Upper lobe of left lung (tissue), 6 donors: ENCODE measurements around the gene GID8. TPM values are rescaled to one million over a fixed set of nuclear protein-coding genes. Genes with fewer than 3 reads are reported as not detected.

ENCODE experiments used
- ATAC-seq, 2 donors: fragments of 200-7000 bp; cut with Tn5 transposase; one replicate each; pipeline ENCODE4 v1.9.1; 2022; ENCODE audit warnings: mild to moderate bottlenecking in 2 of 2, moderate library complexity in 2 of 2; ENCODE audit not compliant: low FRiP score in 2 of 2
- DNase-seq, 2 donors: peaks; one replicate each; pipeline ENCODE4 v3.0.0-alpha.2; 2019 to 2020
- H3K27ac ChIP-seq, 4 donors: fragments of 200-600 bp; sonication (generic); one replicate each; pipeline ENCODE4 v1.5.1; 2016 to 2019
- H3K27me3 ChIP-seq, 4 donors: fragments of 200-600 bp; sonication (generic); one replicate each; pipeline ENCODE4 v1.5.1; 2017 to 2019
- H3K36me3 ChIP-seq, 4 donors: fragments of 200-600 bp; sonication (generic); one replicate each; pipeline ENCODE4 v1.5.1; 2016 to 2019
- H3K4me1 ChIP-seq, 4 donors: fragments of 200-600 bp; sonication (generic); one replicate each; pipeline ENCODE4 v1.5.1; 2018 to 2019
- H3K4me3 ChIP-seq, 4 donors: fragments of 200-600 bp; sonication (generic); one replicate each; pipeline ENCODE4 v1.5.1; 2017 to 2019; ENCODE audit warnings: mild to moderate bottlenecking in 2 of 4, moderate library complexity in 1 of 4
- H3K9me3 ChIP-seq, 4 donors: fragments of 200-600 bp; sonication (generic); one replicate each; pipeline ENCODE4 v1.5.1; 2018 to 2019
- CTCF ChIP-seq, 6 experiments: fragments of 450-650 bp in 4 of 6; fragments of 200-600 bp in 2 of 6; sonication (generic) in 2 of 6; IDR thresholded peaks; one replicate each; pipeline ENCODE4 v1.5.1; 2016 to 2019; ENCODE audit warnings: antibody characterized with exemption in 6 of 6
- EP300 ChIP-seq, 4 donors: sonication (generic); formaldehyde crosslinking; IDR thresholded peaks; one replicate each; pipeline ENCODE4 v1.5.1; 2017; ENCODE audit warnings: antibody characterized with exemption in 4 of 4, control low read depth in 2 of 4
- POLR2A ChIP-seq, 4 donors: fragments of 450-650 bp; IDR thresholded peaks; one replicate each; pipeline ENCODE4 v1.5.1; 2016 to 2017; ENCODE audit warnings: antibody characterized with exemption in 4 of 4, mild to moderate bottlenecking in 2 of 4
- POLR2AphosphoS5 ChIP-seq, 2 donors: sonication (generic); formaldehyde crosslinking; IDR thresholded peaks; one replicate each; pipeline ENCODE4 v1.5.1; 2017; ENCODE audit warnings: antibody characterized with exemption in 2 of 2
- WGBS, 2 donors: methylation state at CpG; one replicate each; pipeline ENCODE4 v1.1.5; 2017 to 2018; 5-methylcytosine and 5-hydroxymethylcytosine counted together
- total RNA-seq, 6 donors: library from RNA; depleted of rRNA in 4 of 6; stranded (reverse); fragments of >200 nt in 4 of 6; gene quantifications; one replicate each; pipeline versions ENCODE4 v1.1.0 to v1.2.1, GENCODE V29; 2016 to 2021
- donor health status: DM: no; HTN: no; CAD: no; lungs with moderate emphysema.
- donor health status: DM: no; HTN: yes; CAD: no; lungs with severe emphysema.

The GID8 gene
- 10 to 100 TPM; 18.6 to 33.2 (median 26.3) TPM for total RNA-seq

GRCh38 chr20:62938105-62938888 lies at the start of gene GID8:
TSS of gene GID8 (plus strand) at chr20:62938147. CDS start at chr20:62941503, 3,356 bp downstream.
- Histone ChIP-seq H3K27me3 (no peaks in the 10 kb centered on the region), H3K4me3 (peak within 1 kb of the TSS; percentile 75 to 99 (median 86)), H3K9me3 (no peaks in the 10 kb centered on the region), H3K4me1 (peaks cover 28 to 50% (median 29%) of the 10 kb centered on the region in 4 donors), H3K36me3 (peaks cover 0 to 23% (median 13%) of the 10 kb centered on the region in 4 donors), H3K27ac (peak within 1 kb of the TSS; percentile 90 to 93 (median 92))
- DNase-seq (peak; percentile 45 to 85), ATAC-seq (peak; percentile 65 to 69)
- TF ChIP-seq EP300 (IDR thresholded peaks at IDR 0.05) (no peak), CTCF (IDR thresholded peaks at IDR 0.05) (peak in 1 of 6 experiments; percentile 18), POLR2AphosphoS5 (IDR thresholded peaks at IDR 0.05) (no peak), POLR2A (IDR thresholded peaks at IDR 0.05) (peak in 1 of 4 donors; percentile 35)
- WGBS, 2 donors = 0 to 1% methylated on average over 26 to 34 of the region's 79 CpGs

GRCh38 chr20:62888406-62888805 lies 49.5 kb upstream of the GID8 start:
- TF ChIP-seq POLR2A (IDR thresholded peaks at IDR 0.05) = no peak
- TF ChIP-seq POLR2AphosphoS5 (IDR thresholded peaks at IDR 0.05) = no peak
- TF ChIP-seq CTCF (IDR thresholded peaks at IDR 0.05) = no peak
- no peak for TF ChIP-seq EP300 (IDR thresholded peaks at IDR 0.05)
- H3K4me1 ChIP-seq = no peaks in the 10 kb centered on the region
- 95 to 96% methylated on average over 12 to 16 of the region's 16 CpGs for WGBS, 2 donors
- H3K36me3 ChIP-seq = peaks cover 50 to 80% (median 62%) of the 10 kb centered on the region in 4 donors
- no peak for DNase-seq
- no peak overlapping the region for H3K27ac ChIP-seq
- H3K9me3 ChIP-seq = no peaks in the 10 kb centered on the region
- no peaks in the 10 kb centered on the region for H3K27me3 ChIP-seq
- no peak for ATAC-seq
- H3K4me3 ChIP-seq = no peak overlapping the region

GRCh38 chr20:62888910-62889309 lies 49.0 kb upstream of the GID8 start:
- H3K4me3 ChIP-seq = no peak overlapping the region
- H3K27ac ChIP-seq = no peak overlapping the region
- H3K27me3 ChIP-seq = no peaks in the 10 kb centered on the region
- WGBS, 2 donors = 95 to 97% methylated on average over 13 to 17 of the region's 17 CpGs
- H3K4me1 ChIP-seq = no peaks in the 10 kb centered on the region
- ATAC-seq (no peak), DNase-seq (no peak)
- H3K36me3 ChIP-seq = peaks cover 55 to 85% (median 67%) of the 10 kb centered on the region in 4 donors
- TF ChIP-seq CTCF (IDR thresholded peaks at IDR 0.05) (no peak), EP300 (IDR thresholded peaks at IDR 0.05) (no peak)
- H3K9me3 ChIP-seq = no peaks in the 10 kb centered on the region

GRCh38 chr20:62889411-62889810 lies 48.5 kb upstream of the GID8 start:
- no peaks in the 10 kb centered on the region for H3K27me3 ChIP-seq
- H3K27ac ChIP-seq = no peak overlapping the region
- no peak for TF ChIP-seq POLR2AphosphoS5 (IDR thresholded peaks at IDR 0.05)
- no peak for TF ChIP-seq EP300 (IDR thresholded peaks at IDR 0.05)
- no peak for TF ChIP-seq CTCF (IDR thresholded peaks at IDR 0.05)
- TF ChIP-seq POLR2A (IDR thresholded peaks at IDR 0.05) = no peak
- H3K4me1 ChIP-seq = no peaks in the 10 kb centered on the region
- no peak overlapping the region for H3K4me3 ChIP-seq
- WGBS, 2 donors = 91 to 93% methylated on average over 8 of the region's 8 CpGs
- H3K9me3 ChIP-seq = no peaks in the 10 kb centered on the region
- peaks cover 60 to 90% (median 72%) of the 10 kb centered on the region in 4 donors for H3K36me3 ChIP-seq
- no peak for ATAC-seq
- no peak for DNase-seq
